ENCODE results near the gene CDK5RAP3.

The CDK5RAP3 gene

DNA sequence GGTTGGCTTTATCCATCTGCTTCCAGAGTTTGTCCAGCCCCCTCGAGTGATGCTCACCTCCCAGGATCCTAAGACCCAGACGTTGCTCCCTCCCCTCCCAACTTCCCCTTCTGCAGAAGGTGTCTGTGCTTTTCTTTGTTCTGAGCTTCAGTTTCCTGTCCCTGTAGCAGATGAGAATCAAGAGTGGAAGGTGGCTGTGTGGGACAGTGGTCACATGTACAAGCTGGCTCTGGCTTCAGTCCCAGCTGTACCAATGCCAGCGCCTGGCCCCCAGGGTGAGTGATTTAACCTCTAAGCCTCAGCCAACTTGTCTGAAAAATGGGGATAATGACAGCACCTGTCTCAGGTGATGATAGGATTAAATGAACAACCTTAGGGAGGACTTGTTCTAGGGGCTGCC lies 21.0 kb upstream of the CDK5RAP3 start:
- no peak for DNase-seq

DNA sequence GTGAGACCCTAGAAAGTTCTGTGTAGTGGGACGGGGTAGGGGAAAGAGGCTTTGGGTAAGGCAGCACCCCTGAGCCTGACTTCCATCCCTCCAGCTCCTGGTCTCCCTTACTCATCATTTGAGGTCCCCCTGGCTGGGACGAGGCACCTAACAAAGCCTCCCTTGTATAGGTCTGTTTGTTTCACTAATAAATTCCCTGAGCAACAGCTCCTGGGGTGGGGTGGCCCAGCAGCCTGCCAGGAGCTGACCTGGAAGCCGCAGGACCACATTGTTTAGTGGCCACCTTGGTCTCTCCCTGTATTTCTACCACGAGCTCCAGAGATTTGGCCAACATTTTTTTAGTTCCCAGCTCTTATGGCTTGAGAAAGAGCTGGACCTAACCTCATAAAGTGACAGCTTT lies 20.5 kb upstream of the CDK5RAP3 start:
- DNase-seq: no peak

DNA sequence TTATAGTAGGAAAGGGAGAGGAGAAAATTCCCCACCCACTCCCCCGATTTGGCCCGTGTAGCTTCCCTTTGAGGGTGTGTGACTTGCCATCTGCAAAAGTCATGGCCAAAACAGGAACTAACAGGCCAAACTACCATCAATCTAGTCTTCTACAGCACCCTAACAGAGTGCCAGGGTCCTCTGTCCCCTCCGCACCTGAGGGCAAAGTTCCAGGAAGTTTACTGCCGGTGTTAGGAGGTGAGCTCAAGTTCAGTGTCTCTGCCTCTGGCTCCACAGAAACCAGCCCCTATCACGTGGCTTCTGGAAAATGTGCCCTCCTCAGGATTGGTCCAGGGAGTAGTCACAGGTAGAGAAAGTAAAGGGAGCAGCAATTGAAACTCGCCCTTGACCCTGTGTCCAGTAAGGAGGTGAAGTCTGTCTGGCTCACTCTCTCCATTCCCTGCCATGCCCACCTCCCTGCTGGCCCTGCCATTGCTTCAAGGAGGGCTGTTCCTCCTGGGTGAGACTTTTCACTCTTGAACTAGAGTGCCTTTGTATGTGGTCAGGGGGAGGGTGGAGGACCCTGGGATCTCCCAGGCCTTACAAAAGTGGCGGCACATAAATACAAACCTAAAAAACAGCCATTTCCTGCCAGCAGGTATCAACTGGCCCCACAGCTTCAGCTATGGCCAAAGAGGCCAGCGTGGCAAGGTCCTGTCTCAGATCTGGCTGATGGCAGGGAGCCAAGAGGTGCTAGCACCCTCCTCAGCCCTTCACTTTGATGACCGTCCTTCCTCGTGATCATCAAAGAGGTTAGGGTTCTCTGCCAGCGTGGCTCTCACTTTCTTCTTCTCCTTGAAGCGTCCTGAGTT lies 18.5 kb upstream of the CDK5RAP3 start:
- no peak for DNase-seq

DNA sequence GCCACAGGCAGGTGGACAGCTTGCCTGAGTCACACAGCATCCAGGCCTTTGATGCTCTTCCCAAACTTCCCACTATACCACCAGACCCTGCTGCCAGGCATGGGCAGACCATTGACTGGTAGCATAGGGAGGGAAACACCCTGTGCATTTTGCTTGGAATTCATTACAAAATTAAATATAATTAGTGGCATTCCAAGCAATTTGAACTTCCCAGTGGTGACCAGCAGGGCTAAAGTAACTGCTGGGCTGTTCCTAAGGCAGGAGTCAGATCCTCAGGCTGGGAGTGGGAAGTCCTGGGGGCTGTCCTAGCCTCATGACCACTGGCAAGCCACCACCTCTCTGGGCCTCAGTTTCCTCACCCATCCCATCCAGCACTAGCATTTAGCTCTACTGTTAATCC lies 17.0 kb upstream of the CDK5RAP3 start:
- no peak for DNase-seq

DNA sequence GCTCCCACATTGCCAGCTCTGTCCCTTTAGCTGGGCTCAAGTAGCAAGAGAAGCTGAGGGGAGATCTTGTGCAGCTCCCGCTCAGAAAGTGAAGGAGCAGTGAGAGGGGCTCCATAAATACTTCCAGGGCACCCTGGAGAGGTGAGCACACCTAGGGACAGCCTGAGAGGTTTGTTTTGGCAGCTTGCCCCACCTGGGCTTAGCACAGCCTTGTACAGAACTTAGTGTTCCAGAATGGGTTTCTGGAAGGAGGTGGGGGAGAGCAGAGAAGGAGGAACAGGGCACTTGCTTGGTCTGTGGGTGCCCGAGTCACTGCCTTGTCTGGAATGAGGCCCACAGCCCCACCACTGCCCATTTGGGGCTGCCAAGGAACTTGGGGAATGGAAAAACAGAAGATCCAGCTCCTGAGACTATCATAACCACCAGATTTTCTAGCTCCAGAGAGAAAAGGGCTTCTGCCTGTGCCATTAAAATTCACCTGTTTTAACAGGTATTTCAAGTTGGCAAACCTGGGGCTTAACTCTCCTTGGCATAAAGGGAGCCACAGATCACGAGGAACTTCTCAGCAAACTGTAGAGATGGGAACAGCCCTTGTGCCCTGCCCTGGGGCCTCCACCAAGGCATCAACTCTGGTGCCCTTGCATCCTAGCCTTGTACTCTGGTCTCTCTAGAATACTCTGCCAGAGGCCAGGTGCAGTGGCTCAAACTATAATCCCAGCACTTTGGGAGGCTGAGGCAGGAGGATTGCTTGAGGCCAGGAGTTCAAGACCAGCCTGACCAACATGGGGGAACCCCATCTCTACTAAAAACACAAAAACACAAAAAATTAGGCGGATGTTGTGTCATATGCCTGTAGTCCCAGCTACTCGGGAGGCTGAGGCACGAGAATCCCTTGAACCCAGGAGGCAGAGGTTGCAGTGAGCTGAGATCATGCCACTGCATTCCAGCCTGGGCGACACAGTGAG lies 15.1 kb upstream of the CDK5RAP3 start:
- DNase-seq: no peak

DNA sequence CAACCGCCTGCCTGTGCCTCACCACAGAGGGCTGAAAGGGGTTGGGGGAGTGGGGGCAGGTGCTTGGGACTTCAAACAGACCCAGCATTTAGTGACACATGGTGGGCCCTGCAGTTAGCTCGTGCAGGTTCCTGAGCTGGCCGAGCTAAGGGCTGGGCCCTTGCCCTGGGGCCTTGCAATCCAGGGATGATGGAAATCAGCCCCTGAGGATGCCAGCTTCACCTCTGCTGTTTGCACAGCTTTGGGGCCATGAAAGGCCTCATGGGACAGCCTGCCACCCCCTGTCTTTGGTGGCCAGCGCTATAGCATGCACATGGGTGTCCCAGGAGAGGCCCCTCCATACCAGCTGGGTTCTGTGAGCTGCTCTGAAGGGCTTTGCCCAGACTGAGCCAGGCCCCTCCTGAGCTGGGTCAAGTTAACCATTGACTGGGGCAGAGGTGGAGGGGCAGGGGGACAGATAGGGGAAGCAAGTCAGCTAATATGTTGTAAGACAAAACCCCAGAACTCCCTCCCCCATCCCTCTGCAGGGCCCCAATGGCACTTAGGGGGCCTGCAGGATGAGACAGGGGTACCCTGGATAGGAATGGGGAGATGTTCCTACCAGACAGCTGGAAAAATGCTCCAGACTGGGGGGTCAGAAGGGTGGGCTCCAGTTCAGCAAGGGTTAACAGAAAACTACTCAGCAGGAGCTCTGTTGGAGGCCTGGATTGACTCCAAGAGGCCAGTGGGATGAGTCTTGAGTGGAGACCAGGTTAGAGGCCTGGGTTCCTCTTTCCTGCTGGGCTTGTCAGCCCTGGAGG lies 13.9 kb upstream of the CDK5RAP3 start:
- DNase-seq: no peak

DNA sequence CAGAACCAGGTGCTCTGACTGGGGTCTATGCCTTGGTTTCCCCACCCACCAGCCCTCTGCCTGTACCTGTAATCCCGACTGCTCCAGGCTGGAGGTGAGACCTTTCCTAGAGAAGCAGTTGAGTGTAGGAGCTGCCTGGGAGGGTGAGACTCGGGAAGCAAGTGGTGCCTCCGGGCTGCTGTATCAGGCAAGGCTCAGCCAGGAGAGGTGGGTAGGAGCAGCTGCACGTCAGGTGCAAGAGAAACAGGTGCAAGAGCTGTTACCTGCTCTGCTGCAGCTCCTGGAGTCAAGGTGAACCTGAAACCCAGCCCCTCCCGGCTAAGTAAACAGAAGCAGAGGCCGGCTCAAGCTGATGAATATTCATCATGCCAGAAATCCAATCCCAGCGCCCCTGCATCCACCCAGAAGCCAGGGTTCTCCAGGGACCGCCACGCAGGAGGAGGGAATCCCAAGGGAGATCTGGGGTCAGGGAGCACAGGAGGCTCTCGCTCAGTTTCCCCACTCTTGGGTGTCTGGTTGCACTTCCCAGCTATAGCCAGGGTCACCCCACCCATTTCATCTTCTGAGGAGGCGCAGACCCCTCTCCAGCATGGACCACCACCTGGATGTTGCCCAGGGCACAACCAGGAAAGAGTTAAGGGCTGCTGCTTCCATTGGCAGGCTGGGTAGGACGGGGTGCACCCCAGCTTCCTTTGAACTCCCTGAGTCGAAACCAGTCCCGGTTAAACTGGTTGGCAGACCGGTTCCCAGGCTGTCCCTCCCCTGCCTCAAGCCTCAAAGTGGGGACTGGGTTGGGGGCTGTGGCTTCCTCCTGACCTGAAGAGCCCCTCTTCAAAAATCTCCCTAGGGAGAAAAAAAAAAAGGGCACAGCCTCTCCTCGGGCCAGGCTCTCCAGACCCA lies 13.1 kb upstream of the CDK5RAP3 start, which contains the start of gene PRR15L:
PRR15L (minus strand) TSS at position 293 of the 900 bp plus-strand sequence. CDS start 4,649 bp downstream, outside the sequence.
- DNase-seq: no peak

DNA sequence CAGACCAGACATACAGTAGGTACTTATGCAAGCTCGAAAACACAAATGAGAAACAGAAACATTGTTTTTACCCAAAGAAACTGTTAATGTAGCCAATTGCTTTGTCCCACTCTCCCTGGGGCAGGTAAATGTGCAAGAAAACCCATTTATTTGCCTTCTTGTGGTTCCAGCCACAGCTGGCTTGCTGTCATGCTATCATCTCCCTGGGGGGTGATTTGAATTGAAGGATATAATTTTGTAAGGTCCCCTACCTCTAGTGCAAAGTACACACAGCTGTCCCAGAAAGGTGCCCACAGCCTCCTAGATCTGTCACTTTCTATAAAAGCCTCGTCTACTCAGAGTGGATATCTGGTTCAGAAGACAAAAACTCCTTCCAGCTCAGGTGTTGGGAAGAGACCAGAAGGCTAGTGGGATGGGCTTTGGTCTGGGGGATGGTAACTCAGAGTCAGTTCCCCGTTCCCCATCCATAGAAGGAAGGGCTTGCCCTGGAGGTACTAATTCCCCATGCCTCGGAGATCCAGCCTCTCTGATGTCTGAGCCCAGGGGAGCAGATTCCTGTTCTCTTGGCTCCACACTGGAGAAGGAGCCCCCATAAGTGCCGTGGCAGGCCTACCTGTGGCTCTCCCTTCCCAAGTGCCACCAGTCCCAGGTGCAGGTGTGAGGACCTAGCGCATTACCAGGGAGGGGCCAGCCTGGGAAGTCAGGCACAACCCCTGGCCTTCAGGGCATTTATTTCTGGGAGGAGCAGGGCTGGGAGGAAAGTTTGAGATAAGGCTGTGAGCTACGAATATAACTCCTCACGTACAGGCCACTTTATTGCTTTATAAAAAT lies 10.9 kb upstream of the CDK5RAP3 start:
- no peak for DNase-seq

DNA sequence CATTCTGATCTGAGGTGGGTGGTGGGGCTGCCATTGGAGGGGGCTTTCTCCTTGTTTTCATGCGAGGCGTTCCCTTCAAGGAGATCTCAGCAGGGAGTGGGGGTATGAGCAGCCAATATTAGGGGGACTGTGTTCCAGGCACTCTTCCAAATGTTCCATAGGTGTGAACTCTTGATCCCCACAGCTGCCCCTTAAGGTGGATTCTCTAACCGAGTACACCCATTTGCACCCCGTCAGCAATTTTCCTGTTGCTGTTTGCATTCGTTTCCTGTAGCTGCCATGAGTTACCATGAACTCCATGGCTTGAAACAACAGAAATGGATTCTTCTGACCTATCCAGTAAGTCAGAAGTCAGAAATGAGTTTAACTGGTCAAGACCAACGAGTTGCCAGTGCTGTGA lies 9.5 kb upstream of the CDK5RAP3 start:
- no peak for DNase-seq

DNA sequence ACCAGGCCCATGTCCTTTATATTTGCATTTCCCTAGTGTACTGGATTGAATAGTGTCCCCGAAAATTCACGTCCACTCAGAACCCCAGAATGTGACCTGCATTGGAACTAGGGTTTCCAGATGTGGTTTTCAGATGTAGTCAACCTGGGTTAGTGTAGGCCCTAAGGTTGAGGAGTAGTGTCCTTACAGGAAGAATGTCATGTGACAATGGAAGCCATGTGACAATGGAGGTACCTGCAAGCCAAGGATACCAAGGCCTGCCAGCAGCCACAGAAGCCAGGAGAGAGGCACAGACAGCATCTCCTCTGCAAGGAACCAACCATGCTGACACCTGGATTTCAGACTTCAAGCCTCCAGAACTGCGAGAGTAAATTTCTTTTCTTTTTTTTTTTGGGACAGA lies 8.0 kb upstream of the CDK5RAP3 start:
- DNase-seq: no peak

DNA sequence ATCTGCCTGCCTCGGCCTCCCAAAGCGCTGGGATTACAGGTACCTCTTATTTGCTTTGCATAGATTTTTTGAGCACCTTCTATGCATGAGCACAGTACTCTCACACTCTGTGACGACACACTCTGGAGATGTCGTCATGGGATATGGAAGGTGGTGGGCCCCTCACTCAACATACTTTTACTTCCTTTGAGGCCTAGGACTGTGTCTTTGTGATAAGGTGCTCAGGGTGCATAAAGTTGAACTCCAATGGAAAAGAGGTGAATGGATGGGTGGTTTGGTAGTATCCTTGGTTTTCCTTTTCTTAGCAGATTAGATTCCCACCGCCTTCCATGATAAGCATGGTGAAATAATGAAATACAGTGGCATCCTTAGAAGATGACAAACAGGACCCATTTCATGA lies 6.1 kb upstream of the CDK5RAP3 start:
- DNase-seq: no peak

DNA sequence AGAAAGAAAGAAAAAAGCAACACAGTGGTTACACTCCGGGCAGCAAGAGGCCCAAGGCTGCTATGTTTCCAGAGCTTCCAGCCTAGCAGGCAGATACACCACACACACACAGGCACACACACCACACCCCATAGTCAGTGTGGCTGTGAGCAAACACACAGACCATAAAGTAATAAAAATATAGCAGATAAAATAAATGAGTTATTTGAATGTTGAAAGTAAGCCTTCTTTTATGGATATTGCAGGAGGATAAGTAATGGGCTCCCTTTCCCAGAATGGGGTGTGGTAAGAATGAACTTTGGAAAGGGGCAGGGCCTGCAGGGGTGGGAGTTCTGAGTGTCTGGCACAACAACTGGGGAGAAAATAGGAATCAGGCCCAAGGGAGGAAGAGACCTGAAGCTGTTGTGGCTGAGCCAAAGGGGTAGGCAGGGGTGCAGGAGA lies 4.8 kb upstream of the CDK5RAP3 start:
- no peak for DNase-seq

DNA sequence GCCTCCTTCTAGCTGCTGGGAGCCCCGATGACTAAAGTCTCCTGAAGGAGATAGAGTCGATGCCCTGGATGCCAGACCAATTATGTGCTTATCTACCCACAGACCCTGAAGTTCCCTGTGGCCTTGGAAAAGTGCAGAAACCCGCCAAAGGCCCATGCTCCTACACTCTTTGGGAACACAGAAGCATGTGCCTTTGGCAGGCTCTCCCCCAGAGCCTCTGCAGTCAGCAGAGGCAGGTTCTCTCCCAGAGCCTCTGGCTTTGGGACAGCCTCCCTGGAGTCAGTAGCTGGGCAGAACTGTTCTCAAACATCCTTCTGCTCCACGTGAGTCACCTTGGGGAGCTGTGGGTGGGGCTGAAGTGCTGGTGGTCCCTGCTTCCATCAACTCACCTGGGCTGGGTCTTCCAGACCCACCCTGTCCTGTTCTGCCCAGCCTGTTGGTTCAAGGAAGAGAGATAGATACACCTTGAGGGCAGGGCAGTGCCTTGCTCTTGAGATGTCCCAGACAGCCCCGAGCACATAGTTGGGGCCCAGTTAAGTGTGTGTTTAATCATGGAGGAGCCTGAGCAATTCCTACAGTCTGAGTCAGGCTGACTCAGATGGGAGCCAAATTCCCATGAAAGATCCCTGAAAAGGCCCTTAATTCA lies 3.2 kb upstream of the CDK5RAP3 start:
- DNase-seq: no peak

DNA sequence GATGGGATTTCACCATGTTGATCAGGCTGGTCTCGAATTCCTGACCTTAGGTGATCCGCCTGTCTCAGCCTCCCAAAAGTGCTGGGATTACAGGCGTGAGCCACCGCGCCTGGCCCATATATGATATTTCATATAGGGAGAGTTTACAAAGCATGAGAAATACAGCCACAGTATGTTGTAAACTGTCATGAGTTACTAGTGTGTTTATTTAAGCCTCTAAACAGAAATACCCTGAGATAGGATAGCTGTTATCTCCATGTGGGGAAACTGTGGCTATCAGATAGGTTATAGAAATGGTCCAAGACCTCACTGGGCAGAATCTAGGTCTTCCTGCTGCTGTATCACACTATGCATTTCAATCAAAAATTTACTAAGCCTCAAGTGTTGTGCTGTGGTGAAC lies 2.1 kb upstream of the CDK5RAP3 start:
- no peak for DNase-seq

DNA sequence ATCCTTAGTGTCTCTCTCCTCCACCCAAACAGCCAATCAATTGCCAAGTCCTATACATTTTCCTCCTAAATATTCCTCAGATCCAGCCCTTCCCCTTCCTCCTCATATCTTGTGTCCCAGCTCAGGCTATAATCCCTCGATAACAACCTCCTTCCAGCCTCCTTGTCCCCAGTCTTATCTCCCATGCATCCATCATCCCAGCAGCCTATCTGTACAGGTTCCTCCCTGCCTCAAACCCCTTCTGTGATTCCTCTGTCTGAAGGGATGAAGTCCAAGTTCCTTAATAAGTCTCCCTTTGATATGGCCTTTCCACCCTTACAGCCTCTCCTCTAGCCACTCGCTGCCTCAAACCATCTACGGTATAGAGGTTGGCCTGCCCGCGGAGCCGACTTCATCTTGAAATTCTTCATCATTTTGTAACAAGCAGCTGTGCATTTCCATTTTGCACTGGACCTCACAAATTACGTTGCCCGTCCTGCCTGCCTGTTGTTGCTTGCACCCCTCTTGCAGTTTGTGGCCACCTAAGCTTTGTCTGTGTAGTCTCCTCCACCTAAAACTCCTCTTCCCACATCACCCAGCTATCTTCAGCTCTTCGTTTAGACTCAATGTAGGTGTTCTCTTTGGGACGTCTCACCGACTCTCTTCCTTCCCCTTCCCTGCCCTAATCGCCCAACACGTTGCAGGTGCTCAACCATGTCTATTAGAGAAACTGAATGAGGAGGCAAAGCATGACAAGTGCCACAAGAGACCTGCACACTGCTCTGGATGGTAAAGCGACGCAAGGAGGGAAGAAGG lies 786 bp upstream of the CDK5RAP3 start:
- no peak for DNase-seq

DNA sequence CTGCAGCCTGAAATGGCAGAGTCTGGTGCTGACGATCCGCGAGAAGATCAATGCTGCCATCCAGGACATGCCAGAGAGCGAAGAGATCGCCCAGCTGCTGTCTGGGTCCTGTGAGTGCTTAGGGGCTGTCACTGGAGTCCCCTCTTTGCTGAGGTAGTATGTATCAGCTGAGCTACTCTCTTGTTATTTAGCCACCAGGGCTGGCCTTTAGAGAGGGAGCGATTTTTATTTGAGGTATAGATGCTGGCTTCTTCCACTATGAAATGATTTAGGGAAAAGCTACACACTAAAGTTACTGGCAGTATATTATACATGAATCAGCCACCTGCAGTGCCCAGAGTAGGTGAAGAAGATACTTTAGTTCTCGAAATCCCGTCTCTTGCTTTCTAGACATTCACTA lies 2.6 kb downstream of the CDK5RAP3 start:
- no peak for DNase-seq

DNA sequence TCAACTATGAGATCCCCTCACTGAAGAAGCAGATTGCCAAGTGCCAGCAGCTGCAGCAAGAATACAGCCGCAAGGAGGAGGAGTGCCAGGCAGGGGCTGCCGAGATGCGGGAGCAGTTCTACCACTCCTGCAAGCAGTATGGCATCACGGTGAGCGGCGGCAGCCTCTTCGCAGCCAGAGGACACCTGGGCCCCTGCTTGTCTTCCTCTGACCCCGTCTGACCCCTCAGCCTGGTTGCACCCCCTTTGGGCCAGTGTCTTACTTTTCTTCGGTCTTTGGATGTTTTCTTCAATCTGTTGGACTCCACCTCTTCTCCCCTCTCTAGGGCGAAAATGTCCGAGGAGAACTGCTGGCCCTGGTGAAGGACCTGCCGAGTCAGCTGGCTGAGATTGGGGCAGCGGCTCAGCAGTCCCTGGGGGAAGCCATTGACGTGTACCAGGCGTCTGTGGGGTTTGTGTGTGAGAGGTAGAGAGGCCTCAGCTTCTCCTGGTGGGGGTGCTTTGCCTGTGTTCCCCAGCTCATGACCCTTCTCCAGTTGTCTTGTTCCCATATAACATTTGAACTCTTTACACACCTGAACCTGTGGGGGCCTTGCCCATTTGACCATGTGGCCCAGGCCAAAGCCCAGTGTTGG lies 4.4 kb downstream of the CDK5RAP3 start:
- no peak for DNase-seq

DNA sequence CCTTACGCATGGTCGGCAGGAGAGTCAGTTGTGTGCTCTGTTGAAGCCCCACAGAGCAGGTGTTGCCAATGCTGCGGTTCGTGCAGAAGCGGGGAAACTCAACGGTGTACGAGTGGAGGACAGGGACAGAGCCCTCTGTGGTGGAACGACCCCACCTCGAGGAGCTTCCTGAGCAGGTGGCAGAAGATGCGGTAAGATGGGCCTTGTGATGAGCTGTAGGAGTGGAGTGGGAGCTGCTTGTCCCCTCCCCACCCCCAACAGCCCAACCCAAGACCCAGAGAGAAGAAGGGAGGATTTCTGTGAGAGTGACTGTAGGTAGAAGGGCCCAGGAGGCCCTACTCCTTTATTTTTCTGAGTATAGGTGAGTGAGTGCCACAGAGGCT lies 4.9 kb downstream of the CDK5RAP3 start:
- DNase-seq: no peak

DNA sequence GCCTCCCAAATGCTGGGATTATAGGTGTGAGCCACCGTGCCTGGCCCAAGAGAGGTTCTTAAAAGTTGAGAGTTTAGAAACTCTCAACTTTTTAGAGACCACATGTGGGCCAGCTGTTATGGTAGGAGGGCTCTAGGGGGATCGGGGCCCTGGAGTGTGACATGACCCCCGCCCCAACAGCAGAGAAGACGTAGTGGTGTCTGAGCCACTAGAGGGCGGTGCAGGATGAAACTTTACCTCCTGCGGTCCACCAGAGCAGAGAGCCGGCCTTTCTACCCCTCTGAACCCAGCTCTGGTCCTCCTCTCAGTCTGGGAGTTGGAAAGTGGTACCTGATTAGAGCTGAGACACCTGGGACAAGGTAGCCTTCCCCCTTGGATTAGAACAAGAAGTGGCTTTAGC lies 7.4 kb downstream of the CDK5RAP3 start:
- peak; percentile 41 to 47 for DNase-seq
